ENCODE measurements around the gene NOS1. TPM values are rescaled to one million over a fixed set of nuclear protein-coding genes. Genes with fewer than 3 reads are reported as not detected.
"Not testable (repeated sequence)": the region's sequence is repeated elsewhere in the genome, so short reads cannot be mapped to it uniquely, and the experiment has no call there.

NOS1 gene
- 0.19 TPM for total RNA-seq
- long read RNA-seq: 0 reads

- ATAC-seq (ENCODE audit: poor library complexity) (no peak), DNase-seq (no peak)
- intact Hi-C loops (cut with DNase I): no loop called here
Measured at GRCh38 chr12:117361347-117361751, at the start of gene NOS1. Gene NOS1 (minus strand): TSS chr12:117361626. CDS start chr12:117331069, 30,557 bp downstream.

- ATAC-seq (ENCODE audit: poor library complexity) (no peak), DNase-seq (no peak)
- intact Hi-C loops (cut with DNase I): no loop called here
Measured at GRCh38 chr12:117409286-117409685, 47.9 kb upstream of the NOS1 start.

- ATAC-seq (ENCODE audit: poor library complexity): peak; percentile 72
- intact Hi-C loops (cut with DNase I): no loop called here
Measured at GRCh38 chr12:117408161-117408791, 46.9 kb upstream of the NOS1 start.

GRCh38 chr12:117404940-117405339 lies 43.5 kb upstream of the NOS1 start:
- ATAC-seq (ENCODE audit: poor library complexity): no peak
- intact Hi-C loops (cut with DNase I): no loop called here

More at GRCh38 chr12:117408161-117408791, 46.9 kb upstream of the NOS1 start:
- no peak for DNase-seq

GRCh38 chr12:117404203-117404853 lies 42.9 kb upstream of the NOS1 start:
- no peak for ATAC-seq (ENCODE audit: poor library complexity)
- DNase-seq: no peak
- intact Hi-C loops (cut with DNase I): no loop called here

More at GRCh38 chr12:117404940-117405339, 43.5 kb upstream of the NOS1 start:
- no peak for DNase-seq

GRCh38 chr12:117403586-117404139 lies 42.2 kb upstream of the NOS1 start:
- intact Hi-C loops (cut with DNase I): no loop called here
- ATAC-seq (ENCODE audit: poor library complexity) (no peak), DNase-seq (no peak)

GRCh38 chr12:117402363-117402762 lies 40.9 kb upstream of the NOS1 start:
- intact Hi-C loops (cut with DNase I): no loop called here
- no peak for DNase-seq
- ATAC-seq (ENCODE audit: poor library complexity): no peak

- intact Hi-C loops (cut with DNase I): no loop called here
Measured at GRCh38 chr12:117400912-117401311, 39.5 kb upstream of the NOS1 start.

GRCh38 chr12:117398482-117398881 lies 37.1 kb upstream of the NOS1 start:
- ATAC-seq (ENCODE audit: poor library complexity); intact Hi-C loops (cut with DNase I); DNase-seq: not testable (repeated sequence)

More at GRCh38 chr12:117400912-117401311, 39.5 kb upstream of the NOS1 start:
- DNase-seq: no peak
- no peak for ATAC-seq (ENCODE audit: poor library complexity)

GRCh38 chr12:117395766-117396165 lies 34.3 kb upstream of the NOS1 start:
- DNase-seq (no peak), ATAC-seq (ENCODE audit: poor library complexity) (no peak)
- intact Hi-C loops (cut with DNase I): no loop called here

- no peak for DNase-seq
- ATAC-seq (ENCODE audit: poor library complexity): no peak
- intact Hi-C loops (cut with DNase I): no loop called here
Measured at GRCh38 chr12:117394491-117394890, 33.1 kb upstream of the NOS1 start.

- no peak for ATAC-seq (ENCODE audit: poor library complexity)
- no peak for DNase-seq
- intact Hi-C loops (cut with DNase I): no loop called here
Measured at GRCh38 chr12:117393656-117394055, 32.2 kb upstream of the NOS1 start.

GRCh38 chr12:117390866-117391265 lies 29.4 kb upstream of the NOS1 start:
- intact Hi-C loops (cut with DNase I): no loop called here
- no peak for ATAC-seq (ENCODE audit: poor library complexity)
- DNase-seq: no peak

GRCh38 chr12:117388951-117389446 lies 27.6 kb upstream of the NOS1 start:
- DNase-seq (no peak), ATAC-seq (ENCODE audit: poor library complexity) (no peak)
- intact Hi-C loops (cut with DNase I): no loop called here

- ATAC-seq (ENCODE audit: poor library complexity): no peak
- no peak for DNase-seq
- intact Hi-C loops (cut with DNase I): no loop called here
Measured at GRCh38 chr12:117387832-117388231, 26.4 kb upstream of the NOS1 start.

- ATAC-seq (ENCODE audit: poor library complexity) (no peak), DNase-seq (no peak)
- intact Hi-C loops (cut with DNase I): no loop called here
Measured at GRCh38 chr12:117384735-117385134, 23.3 kb upstream of the NOS1 start.

GRCh38 chr12:117380083-117380482 lies 18.7 kb upstream of the NOS1 start:
- DNase-seq (no peak), ATAC-seq (ENCODE audit: poor library complexity) (no peak)
- intact Hi-C loops (cut with DNase I): no loop called here

- no peak for DNase-seq
- no peak for ATAC-seq (ENCODE audit: poor library complexity)
- intact Hi-C loops (cut with DNase I): no loop called here
Measured at GRCh38 chr12:117377758-117378157, 16.3 kb upstream of the NOS1 start.

- ATAC-seq (ENCODE audit: poor library complexity) (no peak), DNase-seq (no peak)
- intact Hi-C loops (cut with DNase I): no loop called here
Measured at GRCh38 chr12:117370588-117370987, 9.2 kb upstream of the NOS1 start.

- ATAC-seq (ENCODE audit: poor library complexity); intact Hi-C loops (cut with DNase I): not testable (repeated sequence)
Measured at GRCh38 chr12:117370000-117370399, 8.6 kb upstream of the NOS1 start.

More at GRCh38 chr12:117370000-117370399, 8.6 kb upstream of the NOS1 start:
- DNase-seq: not testable (repeated sequence)

All from Right ventricle myocardium superior (tissue), 1 donor.